ENCODE data around the gene DOCK4. TPM values are rescaled to one million over a fixed set of nuclear protein-coding genes. Genes with fewer than 3 reads are reported as not detected.

Gene DOCK4
- total RNA-seq, 4 donors from 2014 or later, result 14.0 to 48.1 (median 30.9) TPM

GRCh38 chr7:111958896-111959295, 247.3 kb downstream of the DOCK4 start:
- Histone ChIP-seq H3K9me3 (no peaks in the 10 kb centered on the region), H3K36me3 (no peaks in the 10 kb centered on the region), H3K27me3 (no peaks in the 10 kb centered on the region), H3K4me3 (replicated peaks in 1 of 3) (no peak overlapping the region), H3K27ac (no peak overlapping the region), H3K4me1 (no peaks in the 10 kb centered on the region)
- 51 to 54% methylated on average over 4 of the region's 4 CpGs for WGBS, 2 donors
- intact Hi-C loops (cut with DNase I), result no loop called here
- no peak for TF ChIP-seq POLR2A (IDR thresholded peaks at IDR 0.05)
- TF ChIP-seq CTCF (IDR thresholded peaks at IDR 0.05), result no peak
- DNase-seq, result no peak

- 88 to 89% methylated on average over 3 of the region's 3 CpGs for WGBS, 2 donors
Observed at GRCh38 chr7:111958431-111958830, 247.8 kb downstream of the DOCK4 start.

GRCh38 chr7:111955616-111956015, 250.6 kb downstream of the DOCK4 start:
- 53 to 67% methylated on average over 1 of the region's 1 CpG for WGBS, 2 donors
- no peak overlapping the region for H3K27ac ChIP-seq
- intact Hi-C loops (cut with DNase I), result no loop called here

More at GRCh38 chr7:111958431-111958830, 247.8 kb downstream of the DOCK4 start:
- Histone ChIP-seq H3K36me3 (no peaks in the 10 kb centered on the region), H3K4me3 (replicated peaks in 1 of 3) (no peak overlapping the region), H3K27me3 (no peaks in the 10 kb centered on the region), H3K27ac (no peak overlapping the region), H3K9me3 (no peaks in the 10 kb centered on the region), H3K4me1 (no peaks in the 10 kb centered on the region)
- intact Hi-C loops (cut with DNase I), result no loop called here
- TF ChIP-seq CTCF (IDR thresholded peaks at IDR 0.05), result no peak
- no peak for DNase-seq

GRCh38 chr7:111954474-111955381, 251.5 kb downstream of the DOCK4 start:
- no peaks in the 10 kb centered on the region for H3K36me3 ChIP-seq
- no peak overlapping the region for H3K4me3 ChIP-seq (replicated peaks in 1 of 3)
- H3K9me3 ChIP-seq, result no peaks in the 10 kb centered on the region
- WGBS, 2 donors, result 88 to 90% methylated on average over 15 of the region's 15 CpGs
- DNase-seq, result no peak
- no peak for TF ChIP-seq POLR2A (IDR thresholded peaks at IDR 0.05)
- no peak for TF ChIP-seq CTCF (IDR thresholded peaks at IDR 0.05)
- intact Hi-C loops (cut with DNase I), result no loop called here
- no peak overlapping the region for H3K27ac ChIP-seq
- no peaks in the 10 kb centered on the region for H3K4me1 ChIP-seq
- no peaks in the 10 kb centered on the region for H3K27me3 ChIP-seq

More at GRCh38 chr7:111955616-111956015, 250.6 kb downstream of the DOCK4 start:
- no peak for DNase-seq
- Histone ChIP-seq H3K36me3 (no peaks in the 10 kb centered on the region), H3K4me3 (replicated peaks in 1 of 3) (no peak overlapping the region), H3K27me3 (no peaks in the 10 kb centered on the region), H3K4me1 (no peaks in the 10 kb centered on the region), H3K9me3 (no peaks in the 10 kb centered on the region)
- TF ChIP-seq POLR2A (IDR thresholded peaks at IDR 0.05), result no peak
- no peak for TF ChIP-seq CTCF (IDR thresholded peaks at IDR 0.05)

- H3K36me3 ChIP-seq, result no peaks in the 10 kb centered on the region
- H3K27me3 ChIP-seq, result no peaks in the 10 kb centered on the region
- no peak for DNase-seq
- intact Hi-C loops (cut with DNase I), result no loop called here
- H3K27ac ChIP-seq, result no peak overlapping the region
- no peaks in the 10 kb centered on the region for H3K9me3 ChIP-seq
- TF ChIP-seq POLR2A (IDR thresholded peaks at IDR 0.05), result no peak
- TF ChIP-seq CTCF (IDR thresholded peaks at IDR 0.05), result no peak
- no peak overlapping the region for H3K4me3 ChIP-seq (replicated peaks in 1 of 3)
- WGBS, 2 donors, result 94 to 95% methylated on average over 5 of the region's 5 CpGs
- H3K4me1 ChIP-seq, result no peaks in the 10 kb centered on the region
Observed at GRCh38 chr7:111954056-111954455, 252.1 kb downstream of the DOCK4 start.

Data from thyroid gland (tissue), 4 donors.